ENCODE data around the gene TERF2IP.

GRCh38 chr16:75615619-75616018 lies 32.0 kb upstream of the TERF2IP start:
- TF ChIP-seq EZH2 (IDR thresholded peaks at IDR 0.05; ENCODE audit: low read length, missing control alignments) = no peak
- TF ChIP-seq, protein P1, sequence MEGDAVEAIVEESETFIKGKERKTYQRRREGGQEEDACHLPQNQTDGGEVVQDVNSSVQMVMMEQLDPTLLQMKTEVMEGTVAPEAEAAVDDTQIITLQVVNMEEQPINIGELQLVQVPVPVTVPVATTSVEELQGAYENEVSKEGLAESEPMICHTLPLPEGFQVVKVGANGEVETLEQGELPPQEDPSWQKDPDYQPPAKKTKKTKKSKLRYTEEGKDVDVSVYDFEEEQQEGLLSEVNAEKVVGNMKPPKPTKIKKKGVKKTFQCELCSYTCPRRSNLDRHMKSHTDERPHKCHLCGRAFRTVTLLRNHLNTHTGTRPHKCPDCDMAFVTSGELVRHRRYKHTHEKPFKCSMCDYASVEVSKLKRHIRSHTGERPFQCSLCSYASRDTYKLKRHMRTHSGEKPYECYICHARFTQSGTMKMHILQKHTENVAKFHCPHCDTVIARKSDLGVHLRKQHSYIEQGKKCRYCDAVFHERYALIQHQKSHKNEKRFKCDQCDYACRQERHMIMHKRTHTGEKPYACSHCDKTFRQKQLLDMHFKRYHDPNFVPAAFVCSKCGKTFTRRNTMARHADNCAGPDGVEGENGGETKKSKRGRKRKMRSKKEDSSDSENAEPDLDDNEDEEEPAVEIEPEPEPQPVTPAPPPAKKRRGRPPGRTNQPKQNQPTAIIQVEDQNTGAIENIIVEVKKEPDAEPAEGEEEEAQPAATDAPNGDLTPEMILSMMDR (conservative IDR thresholded peaks at IDR 0.05 in 1 of 2, IDR thresholded peaks at IDR 0.05 in 1 of 2; ENCODE audit: low read depth in 1 of 2, low read length in 2 of 2) = no peak

All from fibroblast of lung (primary cell).